K562 (cell line): ENCODE results near the gene GGNBP2. TPM values are rescaled to one million over a fixed set of nuclear protein-coding genes. Genes with fewer than 3 reads are reported as not detected.

Source experiments
- ASH1L ChIP-seq: fragments of 450-650 bp; IDR thresholded peaks from 2 replicates; pipeline ENCODE4 v1.6.1; 2018; ENCODE audit warnings: borderline replicate concordance, mild to moderate bottlenecking, low read depth; ENCODE audit not compliant: partially characterized antibody
- BCLAF1 ChIP-seq, 2 experiments: fragments of 450-650 bp in 1 of 2; IDR thresholded peaks; 2 replicates each; pipeline ENCODE4 v1.6.1; 2011 to 2017; ENCODE audit warnings: low read depth in 2 of 2, antibody characterized with exemption in 1 of 2, borderline replicate concordance in 1 of 2, low read length in 1 of 2, mild to moderate bottlenecking in 1 of 2, mixed read lengths in 1 of 2; ENCODE audit not compliant: control insufficient read depth in 1 of 2
- BRF1 ChIP-seq: IDR thresholded peaks from 3 replicates; pipeline ENCODE4 v1.6.1; 2011; ENCODE audit warnings: borderline replicate concordance, mild to moderate bottlenecking; ENCODE audit not compliant: insufficient read length; ENCODE audit errors: extremely low read depth
- FOXP4 ChIP-seq: sonication (generic); formaldehyde crosslinking; IDR thresholded peaks from 2 replicates; pipeline ENCODE4 v1.8.0; 2022; ENCODE audit warnings: mild to moderate bottlenecking, missing genetic modification reagents, borderline replicate concordance
- HNRNPK ChIP-seq: fragments of 200-400 bp; formaldehyde crosslinking; IDR thresholded peaks from one replicate; pipeline ENCODE4 v1.6.1; 2018; ENCODE audit warnings: mild to moderate bottlenecking, low read depth, low read length; ENCODE audit not compliant: poor library complexity, severe bottlenecking
- IRF9 ChIP-seq: fragments of 450-650 bp; IDR thresholded peaks from 2 replicates; pipeline ENCODE4 v1.6.1; 2016; ENCODE audit warnings: missing biosample characterization, missing genetic modification characterization
- LEF1 ChIP-seq: fragments of 450-650 bp; IDR thresholded peaks from 2 replicates; pipeline ENCODE4 v1.6.1; 2016; ENCODE audit warnings: mild to moderate bottlenecking
- MNT ChIP-seq, 2 experiments: fragments of 450-650 bp; conservative IDR thresholded peaks; 2 replicates each; pipeline ENCODE4 v1.6.1; 2017; ENCODE audit warnings: mild to moderate bottlenecking in 2 of 2, moderate library complexity in 2 of 2
- RBM22 ChIP-seq: fragments of 200-400 bp; formaldehyde crosslinking; IDR thresholded peaks from 2 replicates; pipeline ENCODE4 v1.6.1; 2018; ENCODE audit warnings: low read length, low read depth; ENCODE audit not compliant: poor library complexity, severe bottlenecking
- RHOXF2B ChIP-seq: fragments of 250-450 bp; sonication (Bioruptor Pico); conservative IDR thresholded peaks from 2 replicates; pipeline ENCODE4 v1.5.1; 2021
- SMARCB1 ChIP-seq: IDR thresholded peaks from 2 replicates; pipeline ENCODE4 v1.6.1; 2011; ENCODE audit warnings: improper control_type of control experiment, low read depth; ENCODE audit not compliant: insufficient read length
- SMARCE1 ChIP-seq: fragments of 450-650 bp; IDR thresholded peaks from 2 replicates; pipeline ENCODE4 v1.7.1; 2016; ENCODE audit warnings: mild to moderate bottlenecking
- TRIM28 ChIP-seq: fragments of 450-650 bp; IDR thresholded peaks from 2 replicates; pipeline ENCODE4 v1.6.1; 2017
- ZC3H8 ChIP-seq: fragments of 450-650 bp; IDR thresholded peaks from 2 replicates; pipeline ENCODE4 v1.6.1; 2017
- ZNF12 ChIP-seq: sonication (generic); formaldehyde crosslinking; IDR thresholded peaks from 2 replicates; pipeline ENCODE4 v1.4.0; 2020; ENCODE audit warnings: mild to moderate bottlenecking, missing genetic modification reagents
- ZNF436 ChIP-seq: fragments of 250-450, 450-650 bp; sonication (Bioruptor Pico); formaldehyde crosslinking; IDR thresholded peaks from 2 replicates; pipeline ENCODE4 v1.7.0; 2020; ENCODE audit warnings: mild to moderate bottlenecking
- ZNF512 ChIP-seq: IDR thresholded peaks from 2 replicates; pipeline ENCODE4 v1.6.1; 2016; ENCODE audit warnings: missing genetic modification characterization, missing compliant biosample characterization
- ZNF77 ChIP-seq: fragments of 250-450 bp; sonication (Bioruptor Pico); IDR thresholded peaks from 2 replicates; pipeline ENCODE4 v1.5.0; 2020
- polyA plus RNA-seq, 8 experiments: library from polyadenylated mRNA; depleted of rRNA in 4 of 8; stranded (reverse) in 5 of 8; unstranded in 3 of 8; fragments of >200 nt; fragmentation: Nextera tagmentation in 2 of 8; fragmentation: Illumina TruSeq in 1 of 8; extraction: Ambion mirVana in 2 of 8; extraction: Trizol in 1 of 8; gene quantifications; 2 replicates each; pipeline versions ENCODE4 v1.2.1 to v1.2.3, GENCODE V29; 2011 to 2014; ENCODE audit warnings: inconsistent platforms in 1 of 8, missing spikeins in 1 of 8
- total RNA-seq, 7 experiments: library from RNA; depleted of rRNA in 6 of 7; stranded (reverse); fragments of >200 nt in 6 of 7; fragmentation: Illumina TruSeq in 2 of 7; extraction: Trizol in 2 of 7; gene quantifications; 2 replicates each; pipeline versions ENCODE4 v1.2.1 to v1.2.3, GENCODE V29; 2011 to 2021; ENCODE audit warnings: low replicate concordance in 1 of 7

The GGNBP2 gene
- total and polyA plus RNA-seq, 9 of the 15 experiments (the other 6 are each of a cell fraction or from before 2014, with no cell fraction given) = 35.7 to 96.6 (median 64.1) TPM

- TF ChIP-seq IRF9 (tag) (no peak), BRF1 (no peak), SMARCB1 (no peak), BCLAF1 (IDR thresholded peaks at IDR 0.05; ENCODE audit: borderline replicate concordance in 1 of 2, control insufficient read depth in 1 of 2, low read depth in 2 of 2, low read length in 1 of 2) (no peak), LEF1 (no peak), SMARCE1 (peak; percentile 15; the same call in 1 of the 2 replicates), ZNF12 (CRISPR knock-in tag) (no peak), RBM22 (no peak), RHOXF2B (no peak), ZNF77 (CRISPR knock-in tag) (no peak), ZNF512 (no peak), TRIM28 (peak; percentile 94), ASH1L (no peak), ZC3H8 (no peak), HNRNPK (no peak), MNT (conservative IDR thresholded peaks at IDR 0.05) (no peak), FOXP4 (CRISPR knock-in tag) (no peak), ZNF436 (no peak)
Observed at GRCh38 chr17:36535669-36536081, 9.0 kb upstream of the GGNBP2 start (continued).
